IMR-90 (cell line): Measurements from ENCODE around the gene VAV3. TPM values are rescaled to one million over a fixed set of nuclear protein-coding genes. Genes with fewer than 3 reads are reported as not detected.

Experiments
- ATAC-seq: fragments of 200-7000 bp; cut with Tn5 transposase; 2 replicates; pipeline ENCODE4 v1.9.1; 2020; ENCODE audit warnings: low read depth, mild to moderate bottlenecking, moderate library complexity
- BruUV-seq: library from RNA; stranded (reverse); fragments of 400-500 nt; replicated peaks from 2 replicates; lab custom pipeline; 2021; lab: Mats Ljungman, UMichigan
- CTCF ChIA-PET: fragments of 300-600 bp; formaldehyde crosslinking; extraction: SDS; loops from one replicate; lab custom pipeline; 2021; ENCODE audit warnings: antibody characterized with exemption; lab: Yijun Ruan, JAX
- POLR2A ChIA-PET: fragments of 300-600 bp; sonication (Branson Sonifier 250); formaldehyde crosslinking; loops from one replicate; lab custom pipeline; 2022; ENCODE audit warnings: antibody characterized with exemption; ENCODE audit not compliant: unreplicated experiment; lab: Charles Lee
- DNase-seq: peaks from one replicate; pipeline ENCODE4 v3.0.0; 2013
- H2AFZ ChIP-seq: replicated peaks from 2 replicates; pipeline ENCODE3; 2013; ENCODE audit warnings: low read length, mild to moderate bottlenecking; ENCODE audit not compliant: poor library complexity
- H2AK5ac ChIP-seq: 2 replicates; pipeline ENCODE4 v1.6.1; 2013; ENCODE audit warnings: low read depth, low read length, inconsistent platforms
- H2AK9ac ChIP-seq: replicated peaks from 2 replicates; pipeline ENCODE3; 2013; ENCODE audit warnings: mild to moderate bottlenecking, low read depth, low read length, moderate library complexity; ENCODE audit not compliant: poor library complexity
- H2BK120ac ChIP-seq: 2 replicates; pipeline ENCODE4 v1.6.1; 2013; ENCODE audit warnings: low read depth, low read length, inconsistent platforms
- H2BK15ac ChIP-seq: 3 replicates; pipeline ENCODE4 v1.6.1; 2013; ENCODE audit warnings: low read depth, low read length, inconsistent platforms
- H2BK20ac ChIP-seq: 2 replicates; pipeline ENCODE4 v1.6.1; 2013; ENCODE audit warnings: low read depth, mild to moderate bottlenecking, inconsistent platforms, low read length, moderate library complexity
- H2BK5ac ChIP-seq: 2 replicates; pipeline ENCODE4 v1.6.1; 2013; ENCODE audit warnings: mild to moderate bottlenecking, low read depth, low read length, inconsistent platforms; ENCODE audit not compliant: poor library complexity, severe bottlenecking
- H3K14ac ChIP-seq: replicated peaks from 2 replicates; pipeline ENCODE4 v1.6.1; 2013; ENCODE audit warnings: low read depth, low read length, inconsistent platforms
- H3K18ac ChIP-seq: 2 replicates; pipeline ENCODE4 v1.6.1; 2013; ENCODE audit warnings: low read depth, low read length, control low read depth
- H3K23ac ChIP-seq: 2 replicates; pipeline ENCODE4 v1.6.1; 2013; ENCODE audit warnings: low read depth, low read length, inconsistent platforms
- H3K27ac ChIP-seq: 2 replicates; pipeline ENCODE4 v1.5.1; 2013; ENCODE audit warnings: mild to moderate bottlenecking, control low read depth, low read length; ENCODE audit not compliant: insufficient read depth
- H3K27me3 ChIP-seq: 2 replicates; pipeline ENCODE4 v1.6.1; 2013; ENCODE audit warnings: low read length; ENCODE audit not compliant: control insufficient read depth, insufficient read depth
- H3K36me3 ChIP-seq: 2 replicates; pipeline ENCODE4 v1.6.1; 2013; ENCODE audit warnings: low read length, mixed read lengths; ENCODE audit not compliant: control insufficient read depth, insufficient read depth
- H3K4ac ChIP-seq: 2 replicates; pipeline ENCODE4 v1.6.1; 2013; ENCODE audit warnings: low read depth, low read length, inconsistent platforms
- H3K4me1 ChIP-seq: 2 replicates; pipeline ENCODE4 v1.6.1; 2013; ENCODE audit warnings: low read length, mixed read lengths; ENCODE audit not compliant: control insufficient read depth, insufficient read depth
- H3K4me2 ChIP-seq: 2 replicates; pipeline ENCODE4 v1.6.1; 2013; ENCODE audit warnings: low read depth, mild to moderate bottlenecking, control low read depth, low read length, moderate library complexity
- H3K4me3 ChIP-seq: 2 replicates; pipeline ENCODE4 v1.5.1; 2013; ENCODE audit warnings: low read depth, mild to moderate bottlenecking, control low read depth, low read length, moderate library complexity; ENCODE audit not compliant: insufficient read depth
- H3K56ac ChIP-seq: 2 replicates; pipeline ENCODE4 v1.6.1; 2013; ENCODE audit warnings: low read length, inconsistent platforms; ENCODE audit not compliant: insufficient read depth; ENCODE audit errors: extremely low read depth
- H3K79me1 ChIP-seq, 2 experiments: 2 replicates each; pipeline ENCODE4 v1.6.1; 2013; ENCODE audit warnings: low read length in 2 of 2, inconsistent platforms in 1 of 2, low read depth in 1 of 2
- H3K9ac ChIP-seq: 2 replicates; pipeline ENCODE4 v1.6.1; 2013; ENCODE audit warnings: low read depth, low read length, control low read depth
- H3K9me1 ChIP-seq: 2 replicates; pipeline ENCODE4 v1.6.1; 2013; ENCODE audit warnings: low read length, inconsistent platforms; ENCODE audit not compliant: insufficient read depth
- H3K9me3 ChIP-seq: 2 replicates; pipeline ENCODE4 v1.6.1; 2013; ENCODE audit warnings: low read length; ENCODE audit not compliant: control insufficient read depth, insufficient read depth
- H4K20me1 ChIP-seq: 2 replicates; pipeline ENCODE4 v1.6.1; 2013; ENCODE audit warnings: low read length, inconsistent platforms; ENCODE audit not compliant: insufficient read depth
- H4K5ac ChIP-seq: 2 replicates; pipeline ENCODE4 v1.6.1; 2013; ENCODE audit warnings: mild to moderate bottlenecking, low read depth, low read length, control low read depth
- H4K8ac ChIP-seq, 2 experiments: 2 replicates each; pipeline ENCODE4 v1.6.1; 2013; ENCODE audit warnings: low read depth in 2 of 2, low read length in 2 of 2, control low read depth in 1 of 2, inconsistent platforms in 1 of 2
- H4K91ac ChIP-seq: 2 replicates; pipeline ENCODE4 v1.6.1; 2013; ENCODE audit warnings: low read depth, low read length, inconsistent platforms; ENCODE audit not compliant: insufficient read depth
- BHLHE40 ChIP-seq: fragments of 150-350 bp; IDR thresholded peaks from 2 replicates; pipeline ENCODE4 v1.6.1; 2016; ENCODE audit warnings: mild to moderate bottlenecking, low read depth, low read length
- CEBPB ChIP-seq: IDR thresholded peaks from 2 replicates; pipeline ENCODE4 v1.6.1; 2012; ENCODE audit warnings: low read depth, low read length, improper control_type of control experiment
- CHD1 ChIP-seq: IDR thresholded peaks from 2 replicates; pipeline ENCODE4 v1.6.1; 2012; ENCODE audit warnings: low read depth, low read length, improper control_type of control experiment
- CTCF ChIP-seq: conservative IDR thresholded peaks from 2 replicates; pipeline ENCODE4 v1.5.1; 2012; ENCODE audit warnings: mild to moderate bottlenecking, low read depth, low read length, improper control_type of control experiment
- FOS ChIP-seq: fragments of 150-350 bp; IDR thresholded peaks from 2 replicates; pipeline ENCODE4 v1.6.1; 2016; ENCODE audit warnings: low read depth, low read length
- MAFK ChIP-seq: IDR thresholded peaks from 2 replicates; pipeline ENCODE4 v1.6.1; 2012; ENCODE audit warnings: low read depth, low read length, improper control_type of control experiment
- MAZ ChIP-seq: IDR thresholded peaks from 2 replicates; pipeline ENCODE4 v1.6.1; 2012; ENCODE audit warnings: low read depth, mild to moderate bottlenecking, low read length, improper control_type of control experiment, moderate library complexity, borderline replicate concordance
- MXI1 ChIP-seq: IDR thresholded peaks from 2 replicates; pipeline ENCODE4 v1.6.1; 2012; ENCODE audit warnings: low read depth, mild to moderate bottlenecking, low read length, moderate library complexity, borderline replicate concordance
- NFE2L2 ChIP-seq: fragments of 150-350 bp; IDR thresholded peaks from 2 replicates; pipeline ENCODE4 v1.6.1; 2016; ENCODE audit warnings: low read depth, mild to moderate bottlenecking, low read length
- POLR2A ChIP-seq: IDR thresholded peaks from 2 replicates; pipeline ENCODE4 v1.6.1; 2012; ENCODE audit warnings: mild to moderate bottlenecking, low read depth, low read length
- RCOR1 ChIP-seq: IDR thresholded peaks from 2 replicates; pipeline ENCODE4 v1.6.1; 2012; ENCODE audit warnings: mild to moderate bottlenecking, low read length, improper control_type of control experiment; ENCODE audit not compliant: insufficient replicate concordance
- RFX5 ChIP-seq: IDR thresholded peaks from 2 replicates; pipeline ENCODE4 v1.8.0; 2012; ENCODE audit warnings: low read depth, mild to moderate bottlenecking, low read length, moderate library complexity
- SMC3 ChIP-seq: fragments of 150-350 bp; IDR thresholded peaks from 2 replicates; pipeline ENCODE4 v1.6.1; 2016; ENCODE audit warnings: low read depth, mild to moderate bottlenecking, antibody characterized with exemption, low read length, moderate library complexity
- WGBS, 2 experiments: methylation state at CpG; one replicate each; pipeline versions ENCODE4 v1.1.5 to v1.1.7; 2013; ENCODE audit warnings: missing lambda C conversion rate in 2 of 2; ENCODE audit not compliant: insufficient read length in 1 of 2; ENCODE audit errors: extremely low coverage in 2 of 2; 5-methylcytosine and 5-hydroxymethylcytosine counted together
- dilution Hi-C: fragments of 300-500 bp; cut with HindIII; formaldehyde crosslinking; loops from one replicate; pipeline ENCODE4 v1.14.3; 2018; ENCODE audit warnings: low sequenced_read_pairs; ENCODE audit not compliant: unreplicated experiment
- in situ Hi-C: fragments of 300-500 bp; cut with MboI; formaldehyde crosslinking; loops from 3 replicates; pipeline ENCODE4 v1.14.3; 2019; ENCODE audit warnings: low sequenced_read_pairs, inconsistent platforms, mixed read lengths
- intact Hi-C: fragments of 100-400 bp; cut with micrococcal nuclease; formaldehyde crosslinking; loops from 2 replicates; pipeline ENCODE4 v1.10.0; 2022
- polyA plus RNA-seq, 3 experiments: library from polyadenylated mRNA; depleted of rRNA; stranded (reverse); fragments of >200 nt; gene quantifications; 2 replicates each; pipeline ENCODE4 v1.2.3, GENCODE V29; 2012; ENCODE audit warnings: low replicate concordance in 1 of 3
- total RNA-seq: library from RNA; depleted of rRNA; stranded (reverse); fragments of >200 nt; gene quantifications from 2 replicates; pipeline ENCODE4 v1.2.3, GENCODE V29; 2012
- TF ChIP-seq, protein P1 (sequence below): fragments of 150-350 bp; IDR thresholded peaks from 2 replicates; pipeline ENCODE4 v1.6.1; 2017; ENCODE audit warnings: mild to moderate bottlenecking, antibody characterized with exemption, low read length, low read depth
- TF ChIP-seq, protein P2 (sequence below): fragments of 150-350 bp; IDR thresholded peaks from 2 replicates; pipeline ENCODE4 v1.6.1; 2016; ENCODE audit warnings: low read depth, mild to moderate bottlenecking, low read length, moderate library complexity, borderline replicate concordance

The VAV3 gene
- total and polyA plus RNA-seq, 2 of the 4 experiments (the other 2 are of a cell fraction): 0.12 to 0.18 TPM

DNA sequence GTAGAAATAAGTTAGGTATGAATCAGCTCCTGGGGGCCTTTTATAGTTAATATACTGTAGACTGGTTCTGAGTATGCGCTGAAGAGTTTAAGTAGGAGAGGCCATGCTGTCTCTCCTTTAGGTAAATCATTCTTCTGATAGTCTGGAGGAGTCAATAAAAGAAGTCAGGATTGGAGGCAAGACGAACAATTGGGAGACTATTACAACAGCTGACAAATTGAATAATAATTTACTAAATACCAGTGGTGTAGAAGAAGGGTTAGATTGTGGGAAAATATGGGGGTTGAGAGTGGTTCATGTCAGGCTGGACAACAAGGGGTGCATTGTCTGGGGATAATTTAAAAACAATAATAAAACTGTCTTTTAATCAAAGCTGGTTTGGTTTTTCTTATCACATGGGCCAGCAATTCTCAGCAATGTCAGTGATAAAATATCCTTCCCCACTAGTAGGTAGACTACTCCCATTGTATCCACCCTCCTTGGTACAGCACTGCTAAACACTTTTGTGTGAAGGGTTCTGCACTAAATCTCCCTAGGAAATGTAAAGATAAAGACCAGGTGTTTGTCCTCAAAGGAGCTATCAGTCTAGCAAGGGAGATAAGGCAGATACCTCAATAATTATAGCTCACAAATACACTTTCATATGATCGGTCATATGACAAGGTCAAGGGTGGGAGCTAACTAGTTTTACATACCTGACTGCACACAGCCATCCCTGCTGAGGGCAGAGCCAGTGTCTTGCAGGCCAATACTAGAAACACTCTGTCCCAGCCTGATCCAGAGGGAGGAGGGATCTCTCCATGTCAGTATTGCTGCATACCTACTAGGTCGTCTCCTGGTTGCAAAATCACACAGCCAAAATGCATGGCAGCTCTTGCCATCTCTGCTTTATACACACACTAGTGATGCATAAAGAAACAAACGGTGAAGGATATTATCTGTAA lies 299.7 kb downstream of the VAV3 start:
- Histone ChIP-seq H4K91ac (no peak overlapping the region), H3K4me3 (no peak overlapping the region), H4K5ac (no peak overlapping the region), H3K4me1 (no peaks in the 10 kb centered on the region), H2AK9ac (no peak overlapping the region), H3K36me3 (no peaks in the 10 kb centered on the region), H2BK5ac (no peak overlapping the region), H4K20me1 (no peaks in the 10 kb centered on the region), H4K8ac (no peak overlapping the region), H3K14ac (no peak overlapping the region), H3K27ac (no peak overlapping the region), H3K18ac (no peak overlapping the region), H2BK15ac (no peak overlapping the region), H2BK120ac (no peak overlapping the region), H2BK20ac (no peak overlapping the region), H3K79me1 (no peaks in the 10 kb centered on the region), H2AK5ac (no peak overlapping the region), H2AFZ (no peak overlapping the region), H3K27me3 (no peaks in the 10 kb centered on the region), H3K9ac (no peak overlapping the region), H3K56ac (no peak overlapping the region), H3K4ac (no peak overlapping the region), H3K9me1 (no peaks in the 10 kb centered on the region), H3K4me2 (no peak overlapping the region), H3K23ac (no peak overlapping the region), H3K9me3 (no peaks in the 10 kb centered on the region)
- no peak for DNase-seq
- WGBS, 2 experiments: no CpG with 5 or more reads among the region's 5 CpGs
- intact Hi-C loops (no loop called here), in situ Hi-C loops (no loop called here), dilution Hi-C loops (no loop called here)
- ChIA-PET POLR2A (no interaction called here), CTCF (no interaction called here)
- ATAC-seq: no peak
- BruUV-seq: no TSS peak
- no peak for TF ChIP-seq SMC3
- TF ChIP-seq, protein P1, sequence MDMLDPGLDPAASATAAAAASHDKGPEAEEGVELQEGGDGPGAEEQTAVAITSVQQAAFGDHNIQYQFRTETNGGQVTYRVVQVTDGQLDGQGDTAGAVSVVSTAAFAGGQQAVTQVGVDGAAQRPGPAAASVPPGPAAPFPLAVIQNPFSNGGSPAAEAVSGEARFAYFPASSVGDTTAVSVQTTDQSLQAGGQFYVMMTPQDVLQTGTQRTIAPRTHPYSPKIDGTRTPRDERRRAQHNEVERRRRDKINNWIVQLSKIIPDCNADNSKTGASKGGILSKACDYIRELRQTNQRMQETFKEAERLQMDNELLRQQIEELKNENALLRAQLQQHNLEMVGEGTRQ: no peak
- TF ChIP-seq BHLHE40: no peak
- TF ChIP-seq RCOR1: no peak
- TF ChIP-seq, protein P2, sequence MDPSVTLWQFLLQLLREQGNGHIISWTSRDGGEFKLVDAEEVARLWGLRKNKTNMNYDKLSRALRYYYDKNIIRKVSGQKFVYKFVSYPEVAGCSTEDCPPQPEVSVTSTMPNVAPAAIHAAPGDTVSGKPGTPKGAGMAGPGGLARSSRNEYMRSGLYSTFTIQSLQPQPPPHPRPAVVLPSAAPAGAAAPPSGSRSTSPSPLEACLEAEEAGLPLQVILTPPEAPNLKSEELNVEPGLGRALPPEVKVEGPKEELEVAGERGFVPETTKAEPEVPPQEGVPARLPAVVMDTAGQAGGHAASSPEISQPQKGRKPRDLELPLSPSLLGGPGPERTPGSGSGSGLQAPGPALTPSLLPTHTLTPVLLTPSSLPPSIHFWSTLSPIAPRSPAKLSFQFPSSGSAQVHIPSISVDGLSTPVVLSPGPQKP: no peak
- no peak for TF ChIP-seq CHD1
- no peak for TF ChIP-seq MXI1
- no peak for TF ChIP-seq RFX5
- no peak for TF ChIP-seq FOS
- TF ChIP-seq MAZ: no peak
- TF ChIP-seq POLR2A: no peak
- TF ChIP-seq CTCF: no peak
- TF ChIP-seq MAFK: no peak
- no peak for TF ChIP-seq NFE2L2
- no peak for TF ChIP-seq CEBPB
